Measurements from ENCODE around the gene SLC29A4. TPM values are rescaled to one million over a fixed set of nuclear protein-coding genes. Genes with fewer than 3 reads are reported as not detected.
"Not testable (repeated sequence)": the region's sequence is repeated elsewhere in the genome, so short reads cannot be mapped to it uniquely, and the experiment has no call there.

The SLC29A4 gene
- polyA plus RNA-seq, 1 donor: 17.1 TPM

DNA sequence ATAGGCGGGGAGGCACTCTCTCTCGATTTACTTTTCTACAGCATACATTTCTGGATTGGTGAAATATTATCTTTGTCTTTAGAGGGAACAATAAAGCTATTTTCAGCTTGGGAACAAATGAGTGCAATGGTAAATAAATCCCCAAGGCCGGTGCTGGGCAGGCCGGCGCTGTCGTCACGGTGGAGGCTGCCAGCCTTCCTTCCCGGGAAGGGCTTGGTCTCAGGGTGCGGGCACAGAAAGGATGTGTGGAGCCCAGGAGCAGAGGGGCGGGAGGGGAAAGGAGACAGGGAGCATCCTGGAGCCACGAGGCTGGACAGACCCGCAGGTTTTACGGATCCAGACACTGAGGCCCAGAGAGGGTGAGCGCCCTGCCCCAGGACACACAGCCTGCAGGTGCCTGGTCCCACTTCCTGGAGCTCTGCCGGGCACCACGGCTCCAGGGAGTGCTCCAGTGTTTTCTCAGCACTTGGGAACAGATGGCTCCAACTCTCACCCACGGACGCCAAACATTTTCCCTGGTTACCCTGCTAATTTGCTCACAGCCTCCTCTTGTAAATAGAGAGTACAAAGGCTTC, 8.8 kb upstream of the SLC29A4 start:
- DNase-seq: not testable (repeated sequence)

- DNase-seq: no peak
Measured at GRCh38 chr7:5274441-5274840, 8.3 kb upstream of the SLC29A4 start.

DNA sequence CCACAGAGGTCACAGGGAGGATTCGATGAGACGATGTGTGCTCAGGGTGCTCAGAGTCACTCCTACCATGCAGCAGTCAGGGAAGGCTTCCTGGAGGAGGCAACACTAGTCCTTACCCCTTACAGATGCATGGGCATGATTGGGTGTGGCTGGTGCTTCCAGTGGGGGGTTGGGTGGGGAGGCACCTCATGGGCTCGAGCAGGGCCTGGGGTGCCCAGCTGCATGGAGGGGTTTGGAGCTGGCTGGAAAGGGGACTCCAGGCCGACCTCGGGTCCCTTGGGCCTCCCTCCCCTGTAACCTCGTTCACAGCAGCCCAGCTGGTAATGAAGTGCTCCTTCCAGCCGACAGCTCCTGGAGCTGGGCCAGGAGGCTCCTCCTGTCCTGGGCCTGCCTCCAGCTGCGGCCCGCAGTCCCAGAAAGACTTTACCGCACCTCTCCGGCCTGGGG, 7.7 kb upstream of the SLC29A4 start:
- not testable (repeated sequence) for DNase-seq

DNA sequence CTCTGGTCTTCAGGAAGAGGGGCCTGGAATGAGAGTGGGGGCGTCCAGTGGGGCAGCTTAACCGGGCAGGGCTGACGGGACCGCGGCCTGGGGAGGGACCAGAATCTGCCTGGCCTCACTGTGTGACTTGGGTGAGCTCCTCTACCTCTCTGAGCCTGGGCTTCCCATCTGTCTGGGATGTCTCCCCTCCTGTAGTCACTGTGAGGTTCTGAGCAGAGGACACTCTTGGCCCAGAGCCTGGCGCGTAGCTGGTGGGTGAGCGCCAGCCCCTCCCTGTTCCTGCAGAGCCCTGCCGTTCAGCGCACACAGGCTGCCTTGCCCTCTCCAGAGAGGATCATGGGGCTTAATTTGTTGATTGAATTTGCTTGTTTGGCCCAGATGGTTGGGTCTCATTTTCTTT, 7.2 kb upstream of the SLC29A4 start:
- DNase-seq: not testable (repeated sequence)

DNA sequence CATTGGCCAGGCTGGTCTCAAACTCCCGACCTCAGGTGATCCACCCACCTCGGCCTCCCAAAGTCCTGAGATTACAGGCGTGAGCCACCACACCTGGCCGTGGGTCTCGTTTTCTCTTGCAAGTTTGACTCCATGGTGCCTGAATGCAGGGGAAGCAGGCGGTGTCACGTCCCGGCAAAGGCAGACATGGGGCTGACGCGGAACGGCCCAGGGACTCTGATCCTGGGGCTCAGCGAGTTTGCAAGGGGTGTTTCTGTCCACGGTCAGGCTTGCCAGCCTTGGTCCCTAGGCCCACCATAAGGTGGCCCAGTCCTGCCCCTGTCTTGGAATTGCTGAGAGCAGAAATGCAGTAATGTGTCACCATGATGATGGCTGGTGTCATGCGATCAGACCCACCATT, 6.6 kb upstream of the SLC29A4 start:
- not testable (repeated sequence) for DNase-seq

DNA sequence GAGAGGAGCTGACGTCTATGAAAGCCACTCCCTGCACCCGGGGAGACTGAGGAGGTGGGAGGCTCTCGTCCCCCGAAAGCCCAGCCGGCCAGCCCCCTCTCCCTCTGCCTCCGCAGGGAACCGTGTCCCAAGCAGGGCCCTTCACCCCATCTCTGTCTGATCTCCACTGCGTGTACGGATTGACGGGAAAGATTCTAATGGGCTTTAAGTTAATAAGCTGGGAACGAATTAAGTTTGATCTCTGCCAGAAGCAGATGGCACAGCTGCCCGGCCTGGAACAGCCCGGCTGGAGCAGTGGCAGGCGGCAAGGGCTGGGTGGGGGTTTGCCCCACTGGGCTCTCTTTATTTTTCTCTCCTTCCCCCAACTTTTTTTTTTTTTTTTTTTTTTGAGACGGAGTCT, 6.1 kb upstream of the SLC29A4 start:
- no peak for DNase-seq

GRCh38 chr7:5278766-5279165, 4.0 kb upstream of the SLC29A4 start:
- no peak for DNase-seq

GRCh38 chr7:5279734-5280133, 3.0 kb upstream of the SLC29A4 start:
- no peak for DNase-seq

DNA sequence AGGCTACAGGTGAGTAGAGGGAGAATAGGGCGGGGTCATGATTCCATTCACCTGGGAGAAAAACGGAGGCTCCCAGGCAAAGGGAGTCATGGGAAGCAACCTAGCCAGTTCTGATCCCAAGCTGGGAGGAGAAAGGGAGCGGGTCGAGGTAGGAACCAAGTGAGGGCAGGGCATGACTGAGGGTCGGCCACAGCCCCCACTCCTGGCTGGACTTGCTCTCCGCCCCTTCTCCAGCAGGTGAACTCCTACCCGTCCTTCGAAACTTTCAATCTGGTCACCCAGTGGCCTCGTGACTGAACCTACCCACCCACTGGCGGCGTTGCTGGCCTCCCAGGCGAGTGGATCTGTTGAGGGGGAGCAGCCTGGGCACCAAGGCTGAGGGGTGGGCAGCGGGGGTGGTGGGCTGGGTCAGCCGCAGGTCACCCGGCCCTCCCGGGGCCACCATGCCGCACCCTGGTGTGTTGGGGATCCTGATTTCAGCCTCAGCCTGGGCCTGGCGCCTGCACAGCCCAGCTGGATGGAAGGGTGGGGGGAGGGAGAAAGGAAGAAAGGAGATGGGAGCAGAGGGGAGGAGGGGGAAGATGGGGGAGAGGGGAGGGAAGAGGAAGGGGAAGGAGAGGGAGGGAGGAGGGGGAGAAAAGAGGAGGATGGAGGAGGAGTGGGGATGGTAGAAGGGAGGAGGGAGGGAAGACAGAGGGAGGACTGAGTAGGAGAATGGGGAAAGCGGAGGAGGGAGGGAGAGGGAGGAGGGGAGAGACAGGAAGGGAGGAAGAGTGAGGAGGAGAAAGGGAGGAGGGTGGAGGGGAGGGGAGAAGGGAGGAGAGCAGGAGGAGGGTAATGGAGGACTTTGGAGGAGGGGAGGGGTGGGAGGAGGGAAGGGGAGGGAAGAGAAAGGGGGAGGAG, 894 bp upstream of the SLC29A4 start:
- not testable (repeated sequence) for DNase-seq

GRCh38 chr7:5283421-5284303, 919 bp downstream of the SLC29A4 start:
- DNase-seq: peak; percentile 4

GRCh38 chr7:5284304-5285281, 1.9 kb downstream of the SLC29A4 start:
- peak; percentile 74 for DNase-seq

- DNase-seq: no peak
Measured at GRCh38 chr7:5286933-5287332, 4.2 kb downstream of the SLC29A4 start.

DNA sequence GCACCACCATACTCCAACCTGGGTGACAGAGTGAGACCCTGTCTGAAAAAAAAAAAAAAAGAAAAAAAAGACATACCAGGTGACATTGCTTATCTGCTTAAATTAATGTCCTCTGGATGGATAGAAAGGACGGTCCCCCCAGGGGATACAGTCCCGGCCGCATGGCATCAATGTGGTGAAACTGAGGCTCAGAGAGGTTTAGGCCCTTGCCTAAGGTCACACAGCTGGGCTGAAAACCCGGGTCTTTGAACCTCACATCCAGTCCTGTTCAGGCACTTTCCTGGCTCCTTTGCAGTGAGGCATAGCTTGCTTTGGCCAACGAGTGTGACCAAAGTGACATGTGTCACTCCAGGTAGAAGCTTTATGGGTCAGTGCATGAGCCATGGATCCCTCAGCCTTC, 4.6 kb downstream of the SLC29A4 start:
- DNase-seq: not testable (repeated sequence)

- DNase-seq: no peak
Measured at GRCh38 chr7:5287802-5288201, 5.1 kb downstream of the SLC29A4 start.

- DNase-seq: not testable (repeated sequence)
Measured at GRCh38 chr7:5288560-5288959, 5.8 kb downstream of the SLC29A4 start.

DNA sequence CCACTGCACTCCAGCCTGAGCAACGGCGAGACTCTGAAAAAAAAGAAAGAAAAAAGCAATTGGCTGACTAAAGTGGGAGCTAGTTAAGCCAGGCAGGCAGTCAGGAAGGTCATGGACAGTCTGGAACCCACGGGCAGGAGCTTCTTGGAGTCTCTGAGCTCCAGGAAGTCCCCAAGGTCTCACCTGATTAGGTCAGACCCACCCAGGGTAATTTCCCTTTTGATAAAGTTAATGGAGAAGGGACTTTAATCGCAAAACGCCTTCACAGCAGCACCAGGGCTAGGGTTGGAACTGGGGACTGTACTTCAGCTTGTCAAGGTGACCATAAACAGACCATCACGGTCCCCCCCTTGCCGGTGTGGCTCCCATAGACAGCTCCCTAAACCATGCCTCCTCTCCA, 6.6 kb downstream of the SLC29A4 start:
- DNase-seq: no peak

GRCh38 chr7:5291301-5291700, 8.6 kb downstream of the SLC29A4 start:
- no peak for DNase-seq

GRCh38 chr7:5291711-5292335, 9.1 kb downstream of the SLC29A4 start:
- not testable (repeated sequence) for DNase-seq

- DNase-seq: no peak
Measured at GRCh38 chr7:5294169-5294987, 11.6 kb downstream of the SLC29A4 start.
